ENCODE data around the gene R3HDM2.

- TF ChIP-seq CTCF (IDR thresholded peaks at IDR 0.05; ENCODE audit: low read depth, low read length) (no peak), POLR2A (IDR thresholded peaks at IDR 0.05; ENCODE audit: extremely low read depth, insufficient read length) (no peak), MAX (IDR thresholded peaks at IDR 0.05; ENCODE audit: low read depth, low read length) (no peak), MYC (IDR thresholded peaks at IDR 0.05; ENCODE audit: low read depth, low read length) (no peak)
These were observed 37.1 kb upstream of the R3HDM2 start for GRCh38 chr12:57467915-57468314.
